C4-2B (cell line): Measurements from ENCODE around the gene MATR3.

Experiments
- ZFX ChIP-seq: fragments of 450-650 bp; IDR thresholded peaks from 2 replicates; pipeline ENCODE4 v1.6.1; 2017
- TF ChIP-seq, protein P1 (sequence below): fragments of 450-650 bp; conservative IDR thresholded peaks from 2 replicates; pipeline ENCODE4 v1.5.1; 2017; ENCODE audit warnings: mild to moderate bottlenecking

- TF ChIP-seq, protein P1, sequence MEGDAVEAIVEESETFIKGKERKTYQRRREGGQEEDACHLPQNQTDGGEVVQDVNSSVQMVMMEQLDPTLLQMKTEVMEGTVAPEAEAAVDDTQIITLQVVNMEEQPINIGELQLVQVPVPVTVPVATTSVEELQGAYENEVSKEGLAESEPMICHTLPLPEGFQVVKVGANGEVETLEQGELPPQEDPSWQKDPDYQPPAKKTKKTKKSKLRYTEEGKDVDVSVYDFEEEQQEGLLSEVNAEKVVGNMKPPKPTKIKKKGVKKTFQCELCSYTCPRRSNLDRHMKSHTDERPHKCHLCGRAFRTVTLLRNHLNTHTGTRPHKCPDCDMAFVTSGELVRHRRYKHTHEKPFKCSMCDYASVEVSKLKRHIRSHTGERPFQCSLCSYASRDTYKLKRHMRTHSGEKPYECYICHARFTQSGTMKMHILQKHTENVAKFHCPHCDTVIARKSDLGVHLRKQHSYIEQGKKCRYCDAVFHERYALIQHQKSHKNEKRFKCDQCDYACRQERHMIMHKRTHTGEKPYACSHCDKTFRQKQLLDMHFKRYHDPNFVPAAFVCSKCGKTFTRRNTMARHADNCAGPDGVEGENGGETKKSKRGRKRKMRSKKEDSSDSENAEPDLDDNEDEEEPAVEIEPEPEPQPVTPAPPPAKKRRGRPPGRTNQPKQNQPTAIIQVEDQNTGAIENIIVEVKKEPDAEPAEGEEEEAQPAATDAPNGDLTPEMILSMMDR: no peak
- no peak for TF ChIP-seq ZFX
These were observed 17.6 kb upstream of the MATR3 start for GRCh38 chr5:139275956-139276355.
